Keratinocyte (primary cell): ENCODE data around the gene S100PBP.

ENCODE experiments used
- EZH2 ChIP-seq: IDR thresholded peaks from one replicate; pipeline ENCODE4 v1.6.1; 2012; ENCODE audit warnings: inconsistent platforms, mild to moderate bottlenecking, low read length, moderate library complexity
- TF ChIP-seq, protein P1 (sequence below), 3 experiments: IDR thresholded peaks in 1 of 3; conservative IDR thresholded peaks in 1 of 3; optimal IDR thresholded peaks in 1 of 3; 2 replicates in 2 of 3; 3 replicates in 1 of 3; pipeline versions ENCODE3 to v1.5.1; 2011; ENCODE audit warnings: low read length in 3 of 3, mild to moderate bottlenecking in 3 of 3, moderate library complexity in 2 of 3, control low read depth in 1 of 3, inconsistent platforms in 1 of 3; ENCODE audit not compliant: insufficient read depth in 2 of 3; ENCODE audit errors: extremely low read depth in 1 of 3

DNA sequence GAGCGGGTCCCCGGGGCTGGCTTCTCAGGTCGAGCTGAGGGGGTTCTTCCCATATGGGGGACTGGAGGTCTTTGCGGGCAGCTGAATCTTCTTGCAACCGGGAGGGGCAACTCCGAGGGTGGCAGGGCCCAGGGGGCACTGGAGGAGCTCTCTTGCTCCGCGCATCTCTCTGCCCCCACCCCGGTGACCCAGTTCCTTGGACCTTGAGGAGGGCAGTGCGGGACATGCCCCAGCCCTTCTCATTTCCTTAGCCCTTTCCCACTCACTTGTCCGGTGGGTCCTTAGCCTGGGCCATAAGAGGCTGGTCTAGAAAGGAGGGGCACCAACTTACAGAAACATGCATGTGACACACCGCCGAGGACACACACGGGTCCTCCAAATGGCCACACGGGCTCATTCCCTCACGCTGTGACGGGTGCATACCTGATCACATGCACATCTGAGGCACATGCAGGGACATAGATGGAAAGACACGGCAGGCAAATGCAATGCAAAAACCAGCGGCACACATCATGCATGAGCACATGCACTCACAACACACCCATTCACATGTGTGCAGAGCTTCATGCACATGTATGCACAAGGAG lies 69.5 kb downstream of the S100PBP start:
- TF ChIP-seq, protein P1, sequence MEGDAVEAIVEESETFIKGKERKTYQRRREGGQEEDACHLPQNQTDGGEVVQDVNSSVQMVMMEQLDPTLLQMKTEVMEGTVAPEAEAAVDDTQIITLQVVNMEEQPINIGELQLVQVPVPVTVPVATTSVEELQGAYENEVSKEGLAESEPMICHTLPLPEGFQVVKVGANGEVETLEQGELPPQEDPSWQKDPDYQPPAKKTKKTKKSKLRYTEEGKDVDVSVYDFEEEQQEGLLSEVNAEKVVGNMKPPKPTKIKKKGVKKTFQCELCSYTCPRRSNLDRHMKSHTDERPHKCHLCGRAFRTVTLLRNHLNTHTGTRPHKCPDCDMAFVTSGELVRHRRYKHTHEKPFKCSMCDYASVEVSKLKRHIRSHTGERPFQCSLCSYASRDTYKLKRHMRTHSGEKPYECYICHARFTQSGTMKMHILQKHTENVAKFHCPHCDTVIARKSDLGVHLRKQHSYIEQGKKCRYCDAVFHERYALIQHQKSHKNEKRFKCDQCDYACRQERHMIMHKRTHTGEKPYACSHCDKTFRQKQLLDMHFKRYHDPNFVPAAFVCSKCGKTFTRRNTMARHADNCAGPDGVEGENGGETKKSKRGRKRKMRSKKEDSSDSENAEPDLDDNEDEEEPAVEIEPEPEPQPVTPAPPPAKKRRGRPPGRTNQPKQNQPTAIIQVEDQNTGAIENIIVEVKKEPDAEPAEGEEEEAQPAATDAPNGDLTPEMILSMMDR (optimal IDR thresholded peaks at IDR 0.05 in 1 of 3, IDR thresholded peaks at IDR 0.05 in 1 of 3, conservative IDR thresholded peaks at IDR 0.05 in 1 of 3; ENCODE audit: extremely low read depth in 1 of 3, insufficient read depth in 2 of 3, low read length in 3 of 3): no peak
- no peak for TF ChIP-seq EZH2
